GM06990 (cell line): ENCODE measurements around the gene MAB21L2.

Experiments
- DNase-seq: peaks from one replicate; pipeline ENCODE4 v3.0.0-alpha.2; 2011; ENCODE audit not compliant: insufficient read length; ENCODE audit errors: extremely low read depth
- H3K27me3 ChIP-seq: replicated peaks from 2 replicates; pipeline ENCODE4 v1.6.0; 2011; ENCODE audit warnings: low read length; ENCODE audit not compliant: control insufficient read depth, insufficient read depth
- H3K36me3 ChIP-seq: 2 replicates; pipeline ENCODE4 v1.5.1; 2011; ENCODE audit warnings: low read length; ENCODE audit not compliant: control insufficient read depth, insufficient read depth
- H3K4me3 ChIP-seq: replicated peaks from 2 replicates; pipeline ENCODE4 v1.5.1; 2011; ENCODE audit warnings: low read depth, mild to moderate bottlenecking, control low read depth, low read length
- CTCF ChIP-seq: IDR thresholded peaks from 2 replicates; pipeline ENCODE4 v1.5.1; 2011; ENCODE audit warnings: low read length, control low read depth, mild to moderate bottlenecking, inconsistent platforms; ENCODE audit not compliant: insufficient read depth, poor library complexity, severe bottlenecking

MAB21L2 gene

GRCh38 chr4:150588316-150588715 lies 6.4 kb downstream of the MAB21L2 start:
- Histone ChIP-seq H3K27me3 (no peaks in the 10 kb centered on the region), H3K36me3 (peaks cover 5% of the 10 kb centered on the region), H3K4me3 (no peak overlapping the region)
- TF ChIP-seq CTCF = no peak
- no peak for DNase-seq

- H3K36me3 ChIP-seq = no peaks in the 10 kb centered on the region; the same call in 1 of the 2 replicates
- TF ChIP-seq CTCF = no peak
- no peak for DNase-seq
- H3K27me3 ChIP-seq = no peaks in the 10 kb centered on the region
- H3K4me3 ChIP-seq = no peak overlapping the region
Measured at GRCh38 chr4:150589157-150589556, 7.2 kb downstream of the MAB21L2 start.

GRCh38 chr4:150590631-150591030 lies 8.7 kb downstream of the MAB21L2 start:
- Histone ChIP-seq H3K27me3 (no peaks in the 10 kb centered on the region), H3K4me3 (no peak overlapping the region), H3K36me3 (no peaks in the 10 kb centered on the region; the same call in 1 of the 2 replicates)
- no peak for TF ChIP-seq CTCF
- DNase-seq = no peak

GRCh38 chr4:150591406-150591805 lies 9.5 kb downstream of the MAB21L2 start:
- DNase-seq = no peak
- no peak for TF ChIP-seq CTCF
- H3K36me3 ChIP-seq = no peaks in the 10 kb centered on the region; the same call in 1 of the 2 replicates
- H3K27me3 ChIP-seq = no peaks in the 10 kb centered on the region
- no peak overlapping the region for H3K4me3 ChIP-seq

GRCh38 chr4:150591904-150592303 lies 10.0 kb downstream of the MAB21L2 start:
- no peak for DNase-seq
- H3K36me3 ChIP-seq = no peaks in the 10 kb centered on the region; the same call in 1 of the 2 replicates
- no peak overlapping the region for H3K4me3 ChIP-seq
- H3K27me3 ChIP-seq = no peaks in the 10 kb centered on the region
- no peak for TF ChIP-seq CTCF

GRCh38 chr4:150593996-150594395 lies 12.0 kb downstream of the MAB21L2 start:
- Histone ChIP-seq H3K4me3 (no peak overlapping the region), H3K27me3 (no peaks in the 10 kb centered on the region), H3K36me3 (no peaks in the 10 kb centered on the region; the same call in none of the 2 replicates)
- TF ChIP-seq CTCF = no peak
- DNase-seq = no peak
